Gastrocnemius medialis (tissue), 4 donors: ENCODE measurements around the gene ARL6IP5. TPM values are rescaled to one million over a fixed set of nuclear protein-coding genes. Genes with fewer than 3 reads are reported as not detected.

ENCODE experiments used
- ATAC-seq, 2 donors: fragments of 150-250 bp; one replicate each; pipeline ENCODE4 v1.9.1; 2016
- DNase-seq, 2 donors: peaks; one replicate each; pipeline ENCODE4 v3.0.0-alpha.2; 2019
- H3K27ac ChIP-seq, 4 donors: fragments of 200-600 bp; sonication (generic); 1 replicate in 1 of 4; 2 replicates in 3 of 4; pipeline ENCODE4 v1.5.1; 2016 to 2018; ENCODE audit warnings: mild to moderate bottlenecking in 2 of 4, moderate library complexity in 1 of 4
- H3K27me3 ChIP-seq, 3 donors: fragments of 200-600 bp; sonication (generic) in 2 of 3; 1 replicate in 1 of 3; 2 replicates in 2 of 3; pipeline versions ENCODE4 v1.5.1 to v1.6.0; 2016 to 2019; ENCODE audit warnings: mild to moderate bottlenecking in 1 of 3, moderate library complexity in 1 of 3
- H3K36me3 ChIP-seq, 2 donors: fragments of 200-600 bp; sonication (generic) in 1 of 2; one replicate each; pipeline ENCODE4 v1.5.1; 2017 to 2018
- H3K4me1 ChIP-seq, 2 donors: fragments of 200-600 bp; sonication (generic) in 1 of 2; one replicate each; pipeline ENCODE4 v1.5.1; 2016 to 2017; ENCODE audit warnings: mild to moderate bottlenecking in 2 of 2
- H3K4me3 ChIP-seq, 4 donors: fragments of 200-600 bp; sonication (generic) in 3 of 4; 1 replicate in 1 of 4; 2 replicates in 3 of 4; pipeline ENCODE4 v1.5.1; 2016 to 2019; ENCODE audit warnings: mild to moderate bottlenecking in 2 of 4
- H3K9me3 ChIP-seq, 3 donors: fragments of 200-600 bp; sonication (generic) in 2 of 3; 1 replicate in 1 of 3; 2 replicates in 2 of 3; pipeline ENCODE4 v1.5.1; 2016 to 2019
- POLR2A ChIP-seq, 2 donors: fragments of 450-650 bp; IDR thresholded peaks; one replicate each; pipeline ENCODE4 v1.6.1; 2017; ENCODE audit warnings: antibody characterized with exemption in 2 of 2, mild to moderate bottlenecking in 2 of 2, moderate library complexity in 2 of 2
- in situ Hi-C, 4 donors: fragments of 200-750 bp; cut with MboI; loops; one replicate each; pipeline versions ENCODE4 v1.15.0 to v1.8.0; 2017; ENCODE audit warnings: low sequenced_read_pairs in 4 of 4
- intact Hi-C: fragments of 100-400 bp; cut with DNase I; formaldehyde crosslinking; loops from one replicate; pipeline ENCODE4 v1.15.1; 2023; ENCODE audit warnings: low total_unique reads
- total RNA-seq, 4 donors: library from RNA; depleted of rRNA; stranded (reverse); fragments of >200 nt; gene quantifications; one replicate each; pipeline versions ENCODE4 v1.1.0 to v1.2.3, GENCODE V29; 2016
- TF ChIP-seq, protein P1 (sequence below), 5 experiments: fragments of 450-650 bp in 3 of 5; fragments of 200-600 bp in 2 of 5; sonication (generic) in 2 of 5; IDR thresholded peaks in 4 of 5; conservative IDR thresholded peaks in 1 of 5; 1 replicate in 4 of 5; 2 replicates in 1 of 5; pipeline ENCODE4 v1.5.1; 2016 to 2019; ENCODE audit warnings: antibody characterized with exemption in 5 of 5, mild to moderate bottlenecking in 3 of 5, moderate library complexity in 3 of 5

Gene ARL6IP5
- total RNA-seq, 4 donors from 2014 or later, result 108 to 181 (median 145) TPM

DNA sequence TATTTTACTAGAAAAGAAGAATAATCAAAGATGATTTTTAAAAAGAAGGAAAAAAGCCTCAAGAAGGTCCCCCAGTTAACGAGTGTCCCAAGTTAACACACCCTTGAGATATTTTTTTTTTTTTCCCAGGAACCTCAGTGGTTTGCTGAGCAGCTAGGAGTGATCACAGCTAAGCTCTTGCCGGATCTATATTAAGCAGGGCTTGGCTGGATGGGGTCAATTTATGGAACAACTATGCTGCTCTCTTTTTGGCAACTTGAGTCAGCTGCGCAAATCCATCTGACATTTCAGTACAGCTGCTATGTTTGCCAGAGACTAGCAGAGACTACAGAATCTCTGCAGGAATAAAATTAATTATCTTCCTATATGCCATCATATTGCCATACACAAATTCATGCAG is 37.7 kb downstream of the ARL6IP5 start, which contains the start of gene LMOD3:
TSS of gene LMOD3 (minus strand) at position 193 of the 400 bp plus-strand sequence. CDS start 209 bp downstream, outside the sequence.
- in situ Hi-C loops (no loop called here), intact Hi-C loops (loop anchor here (2.0 to 10.0 kb wide), 4 partner anchors 20 to 1942 kb away; no protein-coding TSS in a partner anchor)
- no peaks in the 10 kb centered on the region for H3K9me3 ChIP-seq
- H3K4me1 ChIP-seq, result peaks cover 26 to 48% of the 10 kb centered on the region in 2 donors
- H3K27me3 ChIP-seq, result no peaks in the 10 kb centered on the region
- DNase-seq, result peak; percentile 74 to 81
- TF ChIP-seq, protein P1, sequence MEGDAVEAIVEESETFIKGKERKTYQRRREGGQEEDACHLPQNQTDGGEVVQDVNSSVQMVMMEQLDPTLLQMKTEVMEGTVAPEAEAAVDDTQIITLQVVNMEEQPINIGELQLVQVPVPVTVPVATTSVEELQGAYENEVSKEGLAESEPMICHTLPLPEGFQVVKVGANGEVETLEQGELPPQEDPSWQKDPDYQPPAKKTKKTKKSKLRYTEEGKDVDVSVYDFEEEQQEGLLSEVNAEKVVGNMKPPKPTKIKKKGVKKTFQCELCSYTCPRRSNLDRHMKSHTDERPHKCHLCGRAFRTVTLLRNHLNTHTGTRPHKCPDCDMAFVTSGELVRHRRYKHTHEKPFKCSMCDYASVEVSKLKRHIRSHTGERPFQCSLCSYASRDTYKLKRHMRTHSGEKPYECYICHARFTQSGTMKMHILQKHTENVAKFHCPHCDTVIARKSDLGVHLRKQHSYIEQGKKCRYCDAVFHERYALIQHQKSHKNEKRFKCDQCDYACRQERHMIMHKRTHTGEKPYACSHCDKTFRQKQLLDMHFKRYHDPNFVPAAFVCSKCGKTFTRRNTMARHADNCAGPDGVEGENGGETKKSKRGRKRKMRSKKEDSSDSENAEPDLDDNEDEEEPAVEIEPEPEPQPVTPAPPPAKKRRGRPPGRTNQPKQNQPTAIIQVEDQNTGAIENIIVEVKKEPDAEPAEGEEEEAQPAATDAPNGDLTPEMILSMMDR (IDR thresholded peaks at IDR 0.05 in 4 of 5, conservative IDR thresholded peaks at IDR 0.05 in 1 of 5), result no peak
- peak; percentile 80 to 84 for TF ChIP-seq POLR2A (IDR thresholded peaks at IDR 0.05)
- ATAC-seq, result peak; percentile 68 to 72
- peak within 1 kb of the TSS; percentile 25 to 54 (median 48) for H3K4me3 ChIP-seq
- H3K27ac ChIP-seq, result peak within 1 kb of the TSS; percentile 95 to 97 (median 96)
- H3K36me3 ChIP-seq, result no peaks in the 10 kb centered on the region

DNA sequence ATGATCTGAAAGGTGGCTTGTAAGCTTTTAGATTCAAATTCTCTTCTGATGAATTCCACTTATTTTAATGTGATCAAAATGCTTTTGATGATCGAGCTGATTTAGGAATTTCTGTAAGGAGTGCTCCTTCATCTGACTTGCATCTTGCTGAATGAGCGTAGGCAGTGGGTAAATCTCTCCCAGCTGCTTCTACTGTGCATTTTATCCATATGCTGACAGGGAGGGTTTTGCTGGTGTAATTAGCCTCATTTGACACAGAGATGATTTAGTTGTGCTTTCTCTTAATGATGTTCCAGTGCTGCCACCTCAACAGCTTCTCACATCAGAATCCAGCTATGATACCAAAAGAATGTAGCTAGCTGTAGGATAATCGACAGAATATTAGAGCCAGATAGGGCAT is 41.5 kb downstream of the ARL6IP5 start:
- DNase-seq, result no peak
- Histone ChIP-seq H3K9me3 (no peaks in the 10 kb centered on the region), H3K36me3 (no peaks in the 10 kb centered on the region), H3K4me3 (no peak overlapping the region), H3K27ac (peak overlapping the region; percentile 48 to 95 (median 76)), H3K4me1 (peaks cover 41 to 50% of the 10 kb centered on the region in 2 donors), H3K27me3 (no peaks in the 10 kb centered on the region)
- no peak for ATAC-seq
- intact Hi-C loops (loop anchor here (10.0 kb wide), 3 partner anchors 659 to 1939 kb away; no protein-coding TSS in a partner anchor), in situ Hi-C loops (no loop called here)
- TF ChIP-seq, protein P1 (IDR thresholded peaks at IDR 0.05 in 4 of 5, conservative IDR thresholded peaks at IDR 0.05 in 1 of 5), result no peak

DNA sequence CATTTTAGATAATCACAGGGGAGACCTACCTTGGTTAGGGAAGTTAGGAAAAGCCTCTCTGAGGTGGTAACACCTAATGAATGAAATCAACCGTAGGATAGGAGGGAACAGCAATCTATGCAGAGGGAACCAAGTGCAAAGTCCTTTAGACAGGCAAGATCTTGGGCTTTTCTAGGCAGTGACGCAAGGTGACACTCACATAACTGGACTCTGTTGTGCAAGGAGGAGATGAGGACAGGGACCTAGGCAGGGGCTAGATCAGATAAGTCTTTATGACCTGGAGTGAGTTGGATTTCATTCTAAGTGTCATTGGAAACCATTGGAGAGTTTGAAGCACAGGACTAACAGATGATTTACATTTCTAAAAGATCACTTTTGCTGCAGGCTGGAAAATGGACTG is 42.3 kb downstream of the ARL6IP5 start:
- no peaks in the 10 kb centered on the region for H3K9me3 ChIP-seq
- no peaks in the 10 kb centered on the region for H3K27me3 ChIP-seq
- in situ Hi-C loops (no loop called here), intact Hi-C loops (loop anchor here (10.0 kb wide), 3 partner anchors 658 to 1938 kb away; no protein-coding TSS in a partner anchor)
- peak overlapping the region; percentile 48 to 95 (median 76) for H3K27ac ChIP-seq
- H3K36me3 ChIP-seq, result no peaks in the 10 kb centered on the region
- H3K4me1 ChIP-seq, result peaks cover 41 to 50% of the 10 kb centered on the region in 2 donors
- no peak overlapping the region for H3K4me3 ChIP-seq
- TF ChIP-seq POLR2A (IDR thresholded peaks at IDR 0.05), result no peak
- TF ChIP-seq, protein P1 (IDR thresholded peaks at IDR 0.05 in 4 of 5, conservative IDR thresholded peaks at IDR 0.05 in 1 of 5), result no peak
- DNase-seq (peak in 1 of 2 donors; percentile 59), ATAC-seq (peak in 1 of 2 donors; percentile 49)

DNA sequence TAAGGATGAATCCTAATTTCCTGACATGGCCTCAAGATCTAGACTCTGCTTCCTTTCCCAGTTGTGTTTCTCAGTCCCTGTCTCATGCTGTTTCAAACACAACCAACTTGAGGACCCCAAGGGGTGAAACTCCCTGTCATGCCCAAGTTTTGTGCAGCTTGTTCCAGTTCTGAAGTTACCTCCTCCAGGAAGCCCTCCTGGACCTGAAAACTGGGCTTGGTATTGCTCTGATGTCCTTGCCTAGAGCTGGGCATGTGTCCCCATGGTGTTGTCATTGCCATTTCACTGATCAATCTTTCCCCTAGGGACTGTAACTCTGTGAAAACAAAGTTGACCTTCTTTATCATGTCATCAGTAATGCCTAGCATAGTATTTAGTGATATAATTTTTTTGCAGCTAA is 43.8 kb downstream of the ARL6IP5 start:
- DNase-seq, result no peak
- ATAC-seq, result no peak
- no peaks in the 10 kb centered on the region for H3K36me3 ChIP-seq
- H3K27me3 ChIP-seq, result no peaks in the 10 kb centered on the region
- intact Hi-C loops, result loop anchor here (10.0 kb wide), 3 partner anchors 656 to 1936 kb away; no protein-coding TSS in a partner anchor
- peak overlapping the region; percentile 73 to 95 (median 76) for H3K27ac ChIP-seq
- TF ChIP-seq POLR2A (IDR thresholded peaks at IDR 0.05), result no peak
- TF ChIP-seq, protein P1 (IDR thresholded peaks at IDR 0.05 in 4 of 5, conservative IDR thresholded peaks at IDR 0.05 in 1 of 5), result no peak
- no peaks in the 10 kb centered on the region for H3K9me3 ChIP-seq
- in situ Hi-C loops, result no loop called here
- H3K4me1 ChIP-seq, result peaks cover 33 to 40% of the 10 kb centered on the region in 2 donors
- no peak overlapping the region for H3K4me3 ChIP-seq
